Activated CD4-positive, alpha-beta T cell treated with anti-CD3 and anti-CD28 coated beads for 1 hour (primary cell): ENCODE results near the gene NEU2.

Experiments
- DNase-seq: peaks from one replicate; pipeline ENCODE4 v3.0.0-alpha.2; 2020

Gene NEU2

DNA sequence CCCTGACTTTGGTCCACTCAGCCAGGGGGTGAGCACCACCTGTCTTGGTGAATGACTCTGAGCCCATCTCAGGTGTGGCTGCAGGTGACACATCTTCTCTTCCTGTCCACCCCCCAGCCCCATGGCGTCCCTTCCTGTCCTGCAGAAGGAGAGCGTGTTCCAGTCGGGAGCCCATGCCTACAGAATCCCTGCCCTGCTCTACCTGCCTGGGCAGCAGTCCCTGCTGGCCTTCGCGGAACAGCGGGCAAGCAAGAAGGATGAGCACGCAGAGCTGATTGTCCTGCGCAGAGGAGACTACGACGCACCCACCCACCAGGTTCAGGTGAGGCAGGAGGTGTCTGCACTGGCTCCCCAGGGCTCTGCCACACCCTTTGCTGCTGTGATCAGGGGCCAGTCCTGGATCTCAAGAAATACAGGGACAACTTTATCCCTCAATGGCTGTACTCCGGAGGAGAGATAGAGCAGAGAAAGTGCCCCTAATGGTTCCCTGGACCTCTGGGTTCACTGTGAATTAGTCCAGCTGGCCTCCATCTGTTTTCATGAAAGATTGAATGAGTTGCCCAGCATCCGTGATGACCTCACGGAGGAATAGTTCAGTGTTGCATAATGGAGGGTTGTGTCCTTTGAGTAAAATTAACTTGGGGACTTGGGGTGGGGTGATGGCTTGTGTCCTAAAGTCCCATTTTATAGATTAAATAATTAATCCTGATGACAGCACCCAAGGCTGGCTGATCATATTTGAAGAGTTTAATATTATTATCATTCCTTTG, at the start of gene NEU2:
Gene NEU2, plus strand, starts transcription at position 122 of the 770 bp plus-strand sequence. Its CDS starts 0 bp downstream, at position 122.
- DNase-seq: no peak

- DNase-seq: no peak
These were observed 49.4 kb upstream of the NEU2 start for GRCh38 chr2:232982926-232983668.

DNA sequence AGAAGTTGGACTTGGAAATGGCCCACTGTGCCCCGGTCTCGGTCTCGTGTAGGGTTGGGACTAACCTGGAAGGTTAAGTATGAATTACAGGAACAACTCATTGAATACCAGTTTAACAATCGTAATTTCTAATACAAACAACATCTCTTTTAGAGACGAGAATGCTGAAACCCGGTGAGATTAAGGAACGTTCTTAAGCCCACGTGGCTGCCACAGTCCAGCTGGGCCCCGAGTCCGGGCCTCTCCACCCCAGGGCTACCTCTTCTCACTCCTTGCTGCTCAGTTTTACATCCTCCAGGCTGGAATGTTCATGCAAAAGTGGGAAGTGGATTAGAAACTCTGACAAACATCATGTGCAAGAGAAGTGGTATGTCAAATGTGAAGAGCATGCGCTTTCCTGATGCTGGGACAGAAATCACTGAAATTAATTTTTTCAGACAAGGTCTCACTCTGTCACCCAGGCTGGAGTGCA, 48.8 kb upstream of the NEU2 start:
- DNase-seq: no peak

DNA sequence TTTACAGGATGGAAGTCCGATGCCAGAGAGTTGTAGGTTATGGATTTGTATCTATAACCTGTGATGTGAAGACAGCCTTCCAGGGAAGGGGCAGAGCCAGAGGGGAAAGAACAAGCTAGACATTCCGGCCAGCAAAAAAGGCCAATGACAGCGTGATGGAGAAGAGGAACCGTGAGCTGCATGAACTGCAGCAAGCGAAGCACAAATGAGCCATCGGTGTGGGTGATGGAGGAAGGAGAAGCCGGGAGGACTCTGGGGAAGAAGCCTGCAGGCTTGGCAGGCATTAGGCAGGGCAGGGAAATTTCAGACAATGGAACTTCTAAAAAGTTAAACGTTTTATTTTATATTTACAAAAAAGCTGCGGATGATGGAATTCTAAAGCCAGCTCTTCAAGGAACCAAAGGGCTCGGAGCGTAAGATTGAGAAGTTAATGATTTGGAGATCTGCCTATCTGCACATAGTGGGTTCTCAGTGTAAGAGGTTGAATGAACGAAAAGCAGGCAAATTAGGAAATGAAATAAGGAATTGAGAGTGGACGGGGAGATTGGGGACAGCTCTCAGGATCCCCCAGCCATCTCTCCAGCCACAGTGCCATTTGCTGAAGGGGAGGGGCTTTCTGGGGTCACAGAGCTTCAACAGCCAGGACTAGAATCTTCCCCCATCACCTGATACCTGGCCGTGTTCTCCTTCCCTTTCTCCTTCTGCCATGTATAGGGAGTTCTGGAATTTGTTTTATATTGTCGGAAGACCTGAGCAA, 47.8 kb upstream of the NEU2 start:
- no peak for DNase-seq

- no peak for DNase-seq
These were observed 46.3 kb upstream of the NEU2 start for GRCh38 chr2:232986155-232986554.

- no peak for DNase-seq
These were observed 39.1 kb upstream of the NEU2 start for GRCh38 chr2:232993231-232993821.

DNA sequence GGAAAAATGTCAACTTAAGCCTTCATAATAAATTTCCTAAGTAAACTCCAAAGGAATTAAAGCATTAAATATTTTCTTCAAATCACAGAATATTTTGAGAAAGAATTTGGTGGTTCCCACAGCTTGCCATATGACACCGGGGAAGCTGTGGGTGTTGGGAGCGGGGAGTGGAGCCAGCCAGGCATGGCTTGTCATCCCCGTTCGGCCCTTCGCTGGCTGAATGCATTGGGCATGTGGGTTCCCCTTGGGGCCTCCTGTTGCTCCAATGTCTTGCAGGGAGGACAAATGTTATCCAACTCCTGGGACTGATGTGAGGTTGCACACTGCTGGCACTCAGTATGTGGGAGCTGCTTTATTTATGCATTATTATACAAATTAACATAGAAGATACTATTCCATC, 38.0 kb upstream of the NEU2 start:
- no peak for DNase-seq

DNA sequence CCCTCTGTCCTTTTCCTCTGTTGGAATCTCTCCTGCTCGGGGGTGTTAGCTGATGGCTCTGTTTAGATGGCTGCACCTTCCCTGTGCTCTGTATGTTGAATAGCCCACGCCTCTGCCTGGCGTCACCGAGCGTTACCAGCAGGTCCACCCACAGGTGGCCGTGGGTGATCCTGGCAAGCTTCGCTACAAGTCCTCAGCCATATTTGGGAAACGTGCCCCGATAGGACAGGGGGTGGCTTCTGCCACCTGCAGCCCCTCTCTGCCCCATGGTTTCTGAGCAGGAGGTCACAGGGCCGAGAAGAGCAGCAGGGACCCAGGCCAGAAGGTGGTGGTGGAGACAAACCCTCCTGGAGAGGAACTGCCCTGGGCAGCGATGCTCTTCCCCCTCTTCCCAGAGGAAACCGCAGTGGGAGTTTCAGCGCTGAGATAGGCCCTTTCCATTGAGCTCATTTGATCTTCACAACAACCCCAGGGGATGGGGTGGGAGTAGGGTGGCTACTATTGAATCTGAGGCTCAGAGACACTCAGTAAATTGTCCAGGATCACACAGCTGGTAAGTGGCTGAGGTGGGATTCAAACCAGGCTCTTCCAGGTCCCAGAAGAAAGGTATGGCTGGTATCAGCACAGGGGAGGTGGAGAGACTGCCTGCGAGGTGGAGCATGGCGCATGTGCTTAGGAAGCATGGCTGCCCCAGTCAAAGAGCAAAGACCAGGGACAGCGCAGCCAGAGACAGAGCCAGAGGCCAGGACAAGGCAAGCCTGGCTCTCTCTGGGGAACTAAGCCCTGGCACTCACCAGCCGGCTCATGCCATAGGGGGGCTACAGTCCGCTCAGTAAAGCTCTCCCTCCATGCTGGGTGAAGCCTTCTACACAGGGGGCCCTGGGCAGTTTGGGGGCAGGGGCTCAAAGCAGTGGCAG, 34.5 kb upstream of the NEU2 start:
- no peak for DNase-seq

DNA sequence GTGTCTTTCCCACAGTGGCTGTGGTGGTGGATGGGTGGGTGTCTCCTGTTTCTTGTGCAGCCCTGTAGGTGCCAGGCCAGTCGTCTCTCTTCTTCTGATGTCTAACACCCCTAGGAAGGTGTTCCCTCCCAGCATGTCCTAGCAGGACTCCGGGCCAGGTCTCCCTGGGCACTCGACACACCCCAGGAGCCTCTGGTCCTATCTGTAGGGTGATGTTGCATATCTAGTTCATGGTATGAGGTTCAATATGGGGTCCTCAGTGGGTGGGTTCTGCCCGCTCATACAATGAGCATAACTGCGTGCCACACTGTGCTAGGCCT, 33.8 kb upstream of the NEU2 start:
- DNase-seq: no peak

- no peak for DNase-seq
These were observed 33.1 kb upstream of the NEU2 start for GRCh38 chr2:232999354-232999753.

DNA sequence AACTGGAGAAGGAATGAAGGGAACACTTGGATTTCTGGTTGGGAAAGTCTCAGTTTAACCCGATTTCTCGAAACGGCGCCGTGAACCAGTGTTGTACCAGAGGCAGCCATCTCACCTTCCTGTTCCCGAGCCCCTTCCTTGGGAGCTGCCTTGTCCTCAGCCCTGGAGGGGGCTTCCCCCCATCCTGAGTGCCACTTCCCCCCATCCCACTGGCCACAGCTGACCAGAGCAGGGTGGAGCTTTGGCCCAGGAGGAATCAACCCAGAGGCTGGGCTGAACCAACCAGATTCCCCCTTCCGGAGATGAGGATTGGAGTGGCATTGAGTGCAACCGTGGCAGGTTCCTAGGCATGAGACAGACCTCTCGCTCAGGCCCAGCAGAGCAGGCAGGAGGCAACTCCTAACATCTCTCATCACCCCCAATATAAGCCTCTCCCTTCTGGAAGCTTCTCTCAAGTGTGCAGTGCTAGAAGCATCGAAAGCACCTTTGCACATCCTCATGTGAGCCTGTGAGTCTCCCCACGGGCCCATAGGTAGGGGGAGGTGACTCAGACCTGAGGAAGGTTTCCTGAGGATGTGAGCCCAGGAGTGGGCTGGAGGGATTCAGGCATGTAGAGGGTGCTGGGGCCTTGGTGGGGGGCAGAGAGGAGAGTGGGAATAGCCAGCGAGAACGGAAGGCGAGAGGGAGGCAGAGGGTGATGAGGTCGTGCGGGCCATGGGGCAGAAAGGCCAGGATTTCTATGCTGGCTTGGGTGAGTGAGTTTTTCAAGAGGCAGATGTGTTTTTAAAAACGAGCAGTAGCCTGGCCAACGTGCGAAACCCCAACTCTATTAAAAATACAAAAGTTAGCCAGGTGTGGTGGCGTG, 31.4 kb upstream of the NEU2 start:
- no peak for DNase-seq

DNA sequence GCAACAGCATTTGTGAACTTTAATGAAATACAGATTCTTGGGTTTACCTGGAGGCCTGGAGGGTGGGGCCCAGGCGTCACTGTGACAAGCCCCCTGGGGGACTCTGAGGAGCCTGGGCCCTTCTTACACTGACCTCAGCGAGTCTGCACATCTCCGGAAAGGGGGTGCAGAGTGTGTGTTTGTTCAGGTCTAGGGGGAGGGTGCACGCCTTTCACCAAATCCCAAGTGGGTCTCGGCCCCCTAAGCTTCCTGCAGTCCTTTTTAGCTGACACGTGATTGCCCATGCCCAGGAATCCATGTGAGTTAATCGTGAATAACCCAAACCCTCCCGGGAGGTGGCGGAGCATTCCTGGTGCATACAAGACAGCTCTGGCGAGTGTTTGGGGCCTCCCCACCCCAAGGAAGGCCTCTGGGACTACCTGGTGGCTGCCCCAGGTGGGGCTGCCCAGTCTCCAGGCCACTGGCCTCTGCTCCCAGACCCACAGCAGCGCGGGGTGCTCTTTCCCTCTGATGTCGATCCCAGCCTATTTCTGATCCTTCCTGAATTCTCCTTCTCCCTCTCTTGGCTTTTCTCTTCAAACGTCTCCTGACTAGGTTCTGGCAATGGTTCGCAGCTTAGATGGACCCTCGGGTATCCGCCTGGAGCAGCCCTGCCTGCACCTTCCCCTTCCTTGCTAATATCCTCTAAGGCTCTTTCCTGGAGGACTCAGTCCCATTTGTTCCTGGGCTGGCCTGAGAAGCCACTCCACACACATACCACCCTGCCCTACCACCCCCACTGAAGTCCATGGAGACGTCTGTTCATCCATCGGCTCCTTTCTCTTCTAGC, 29.4 kb upstream of the NEU2 start:
- DNase-seq: no peak

DNA sequence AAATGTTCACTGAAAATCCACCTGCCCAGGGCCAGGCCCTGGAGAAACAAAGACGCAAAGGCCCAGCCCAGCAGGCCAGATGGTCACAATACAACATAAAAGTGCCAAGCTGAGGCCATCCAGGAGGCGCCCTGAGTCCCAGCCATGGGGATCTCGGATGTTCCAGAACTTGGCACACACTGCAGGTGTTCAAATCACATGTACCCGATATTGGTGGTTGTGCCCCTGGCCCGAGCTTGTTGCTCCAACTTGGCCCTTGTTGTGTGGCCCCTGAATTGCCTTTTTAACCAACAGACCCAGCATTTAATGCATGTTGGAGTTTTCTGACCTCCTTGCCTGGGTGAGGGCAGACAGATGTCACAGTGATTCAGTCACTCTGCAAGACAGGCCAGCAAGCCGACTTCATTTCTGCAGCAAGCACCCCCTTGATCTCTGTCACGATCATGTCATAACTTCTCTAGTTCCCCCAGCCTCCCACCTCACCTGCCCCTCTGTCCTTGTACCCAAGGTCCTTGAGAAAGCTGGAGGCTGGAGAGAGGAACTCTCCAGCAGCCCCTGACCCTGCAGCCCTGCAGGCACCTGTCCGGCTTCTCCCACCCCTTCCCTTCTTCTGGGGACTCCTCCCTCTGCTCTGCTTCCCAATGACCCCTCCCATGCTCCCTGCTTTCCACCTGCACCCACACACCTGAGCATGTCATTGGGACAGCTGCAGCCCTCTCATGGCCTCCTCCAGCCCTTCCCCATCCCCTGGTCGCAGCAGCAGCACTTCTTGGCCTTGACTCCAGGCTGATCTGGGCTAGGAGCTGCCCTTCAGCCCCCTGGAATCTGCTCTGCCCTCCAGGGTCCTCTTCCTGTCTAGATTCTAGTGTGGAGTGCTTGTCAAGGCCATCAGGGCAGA, 28.6 kb upstream of the NEU2 start:
- no peak for DNase-seq

DNA sequence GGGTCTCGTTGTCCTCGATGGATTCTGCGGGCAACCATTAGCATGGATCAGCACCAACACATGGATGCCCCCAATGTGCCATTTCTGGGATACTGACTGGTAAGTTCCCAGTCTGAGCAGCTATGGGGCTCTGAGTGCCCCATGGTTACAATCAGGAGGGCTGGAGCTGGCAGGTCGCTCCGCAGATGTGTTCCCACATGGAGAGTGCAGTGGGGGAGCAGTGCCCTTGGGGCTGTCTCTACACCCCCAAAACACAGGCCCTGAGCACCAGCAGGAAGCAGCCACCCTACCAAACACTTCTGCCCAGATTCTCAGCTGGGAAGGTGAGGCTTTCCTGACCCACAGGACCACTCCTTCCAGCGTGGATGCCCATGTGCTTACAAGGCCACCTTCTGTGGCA, 27.4 kb upstream of the NEU2 start:
- no peak for DNase-seq

DNA sequence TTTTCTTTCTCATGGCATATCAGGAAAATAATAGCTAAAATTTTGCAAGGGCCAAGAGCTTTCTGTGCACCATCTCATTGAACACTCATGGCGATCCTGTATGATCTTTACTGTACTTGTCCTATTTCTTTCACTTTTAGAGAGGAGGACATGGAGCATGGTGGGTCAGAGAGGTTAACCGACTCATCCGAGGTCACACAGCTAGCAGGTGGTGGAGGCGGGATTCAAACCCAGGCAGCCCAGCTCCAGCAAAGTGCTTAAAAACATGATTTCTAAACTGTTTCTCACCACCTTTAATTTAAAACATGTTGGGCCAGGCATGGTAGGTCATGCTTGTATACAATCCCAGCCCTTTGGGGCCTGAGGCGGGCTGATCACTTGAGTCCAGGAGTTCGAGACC, 25.8 kb upstream of the NEU2 start:
- DNase-seq: no peak

DNA sequence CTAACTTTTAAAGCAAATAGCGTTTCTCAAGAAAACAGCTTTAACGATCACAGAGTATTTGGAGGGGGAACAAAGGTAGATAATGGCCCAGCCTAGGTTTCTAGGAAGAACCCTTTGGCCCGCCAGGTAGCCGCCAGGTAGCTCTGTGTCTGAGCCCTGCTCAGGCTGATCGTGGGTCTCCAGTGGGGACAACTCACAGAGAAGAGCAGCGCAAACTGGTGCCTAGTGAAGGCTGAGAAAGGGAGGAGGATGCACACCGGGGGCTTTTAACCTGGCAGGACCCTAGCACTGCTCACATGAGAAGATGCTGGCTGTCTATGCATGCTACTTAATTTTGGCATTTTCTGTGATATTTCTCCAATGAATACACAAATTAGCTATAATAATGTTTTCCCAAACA, 25.2 kb upstream of the NEU2 start:
- no peak for DNase-seq

DNA sequence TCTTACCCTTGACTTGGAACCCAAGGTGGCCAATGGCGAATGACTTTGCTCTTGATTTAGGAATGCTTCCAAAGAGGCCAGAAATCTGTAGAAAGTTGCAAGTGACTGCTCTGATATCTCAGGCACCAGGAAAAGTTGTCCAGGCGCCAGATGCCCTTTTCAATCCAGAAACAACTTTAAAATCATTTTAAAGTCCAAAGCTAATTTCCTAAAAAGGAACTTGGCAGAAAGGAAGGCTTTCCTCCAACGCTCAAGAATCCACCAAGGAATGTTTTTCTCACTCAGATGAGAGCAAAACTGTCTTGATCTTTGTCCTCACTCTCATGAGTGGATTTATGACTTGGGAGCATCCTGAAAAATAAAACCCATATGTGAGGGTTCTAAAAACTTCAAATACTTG, 24.7 kb upstream of the NEU2 start:
- DNase-seq: no peak

DNA sequence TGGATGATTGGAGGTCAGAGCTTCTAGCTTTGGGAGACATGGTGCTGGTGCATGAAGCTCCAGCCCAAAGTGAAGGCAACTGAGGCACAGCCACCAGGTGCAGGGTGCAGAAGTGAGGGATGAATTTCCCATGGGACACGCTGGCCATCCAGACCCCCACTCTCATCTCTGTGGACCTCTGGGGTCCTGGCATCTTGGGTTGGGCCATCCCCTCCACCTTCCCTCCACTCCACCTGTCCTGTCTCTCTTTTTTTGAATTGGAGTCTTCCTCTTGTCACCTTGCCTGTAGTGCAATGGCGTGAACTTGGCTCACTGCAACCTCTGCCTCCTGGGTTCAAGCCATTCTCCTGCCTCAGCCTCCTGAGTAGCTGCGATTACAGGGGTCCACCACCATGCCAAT, 22.8 kb upstream of the NEU2 start:
- no peak for DNase-seq

GRCh38 chr2:233010569-233011267, 21.8 kb upstream of the NEU2 start:
- no peak for DNase-seq
